Measurements from ENCODE around the gene KNDC1. TPM values are rescaled to one million over a fixed set of nuclear protein-coding genes. Genes with fewer than 3 reads are reported as not detected.

The KNDC1 gene
- total and polyA plus RNA-seq, 2 of the 13 experiments (the other 11 are each of a cell fraction or from before 2014, with no cell fraction given): 0.69 TPM; not detected in 1

- Histone ChIP-seq H3K4me2 (ENCODE audit: low read depth, low read length) (no peak overlapping the region), H3K36me3 (replicated peaks in 1 of 2; ENCODE audit: control insufficient read depth in 1 of 2, insufficient read depth in 2 of 2, low read length in 2 of 2) (no peaks in the 10 kb centered on the region), H4K20me1 (ENCODE audit: insufficient read depth, low read length) (no peaks in the 10 kb centered on the region), H3K27me3 (ENCODE audit: control insufficient read depth in 1 of 2, insufficient read depth in 2 of 2, low read length in 2 of 2) (peaks cover 29 to 83% of the 10 kb centered on the region in 2 experiments; a peak in 4 of 5 replicates), H3K9ac (ENCODE audit: insufficient read depth, low read depth, low read length) (no peak overlapping the region), H3K9me3 (ENCODE audit: low read length) (no peaks in the 10 kb centered on the region), H3K4me3 (replicated peaks in 1 of 3; ENCODE audit: insufficient read depth in 1 of 3, low read depth in 2 of 3, low read length in 3 of 3) (no peak overlapping the region), H3K4me1 (ENCODE audit: insufficient read depth, low read length) (no peaks in the 10 kb centered on the region), H2AFZ (ENCODE audit: low read length) (no peak overlapping the region), H3K79me2 (ENCODE audit: insufficient read depth, low read length) (no peaks in the 10 kb centered on the region), H3K27ac (ENCODE audit: extremely low read length, insufficient read depth, low read length) (no peak overlapping the region)
- no TSS peak for BruUV-seq (replicated peaks)
- FAIRE-seq (no peak), DNase-seq (ENCODE audit: low spot score) (no peak), ATAC-seq (no peak)
- ChIA-PET POLR2A (no interaction called here), CTCF (ENCODE audit: low intra/inter-chr PET ratio, low total read pairs) (no interaction called here)
- 61% methylated on average over 13 of the region's 31 CpGs for WGBS (ENCODE audit: low lambda C conversion rate)
- TF ChIP-seq MEIS1 (CRISPR knock-in tag; IDR thresholded peaks at IDR 0.05; ENCODE audit: borderline replicate concordance): no peak
- no peak for TF ChIP-seq RNF2 (conservative IDR thresholded peaks at IDR 0.05; ENCODE audit: low read depth)
- intact Hi-C loops (cut with micrococcal nuclease; ENCODE audit: unreplicated experiment) (no loop called here), in situ Hi-C loops (cut with HindIII; ENCODE audit: extremely low pct_ligation_motif_present, low pct_unique_long_range_greater_than_20kb) (no loop called here)
These were observed 43.7 kb downstream of the KNDC1 start for GRCh38 chr10:133203652-133204195.

GRCh38 chr10:133204226-133205015, 44.4 kb downstream of the KNDC1 start:
- Histone ChIP-seq H3K9me3 (ENCODE audit: low read length) (no peaks in the 10 kb centered on the region), H3K79me2 (ENCODE audit: insufficient read depth, low read length) (no peaks in the 10 kb centered on the region), H3K4me2 (ENCODE audit: low read depth, low read length) (no peak overlapping the region), H3K36me3 (replicated peaks in 1 of 2; ENCODE audit: control insufficient read depth in 1 of 2, insufficient read depth in 2 of 2, low read length in 2 of 2) (no peaks in the 10 kb centered on the region), H3K27me3 (ENCODE audit: control insufficient read depth in 1 of 2, insufficient read depth in 2 of 2, low read length in 2 of 2) (peaks cover 29 to 83% of the 10 kb centered on the region in 2 experiments; a peak in 4 of 5 replicates), H3K4me1 (ENCODE audit: insufficient read depth, low read length) (no peaks in the 10 kb centered on the region), H3K9ac (ENCODE audit: insufficient read depth, low read depth, low read length) (no peak overlapping the region), H2AFZ (ENCODE audit: low read length) (no peak overlapping the region), H3K27ac (ENCODE audit: extremely low read length, insufficient read depth, low read length) (no peak overlapping the region), H3K4me3 (replicated peaks in 1 of 3; ENCODE audit: insufficient read depth in 1 of 3, low read depth in 2 of 3, low read length in 3 of 3) (no peak overlapping the region), H4K20me1 (ENCODE audit: insufficient read depth, low read length) (no peaks in the 10 kb centered on the region)
- no peak for FAIRE-seq
- no peak for ATAC-seq
- in situ Hi-C loops (cut with HindIII; ENCODE audit: extremely low pct_ligation_motif_present, low pct_unique_long_range_greater_than_20kb) (no loop called here), intact Hi-C loops (cut with micrococcal nuclease; ENCODE audit: unreplicated experiment) (no loop called here)
- no peak for DNase-seq (ENCODE audit: low spot score)
- 41% methylated on average over 15 of the region's 38 CpGs for WGBS (ENCODE audit: low lambda C conversion rate)
- no TSS peak for BruUV-seq (replicated peaks)
- ChIA-PET CTCF (ENCODE audit: low intra/inter-chr PET ratio, low total read pairs) (no interaction called here), POLR2A (no interaction called here)
- TF ChIP-seq SRSF9 (IDR thresholded peaks at IDR 0.05; ENCODE audit: borderline replicate concordance, insufficient read depth, low read depth, low read length, poor library complexity, severe bottlenecking): no peak
- TF ChIP-seq MNT (IDR thresholded peaks at IDR 0.05): peak; percentile 52; the same call in 1 of the 2 replicates

All from HepG2 (cell line).